Muscle of back (tissue), 13 donors: ENCODE data around the gene ZNF560. TPM values are rescaled to one million over a fixed set of nuclear protein-coding genes. Genes with fewer than 3 reads are reported as not detected.
"Not testable (repeated sequence)": the region's sequence is repeated elsewhere in the genome, so short reads cannot be mapped to it uniquely, and the experiment has no call there.

Experiments
- DNase-seq, 3 donors: peaks; one replicate each; pipeline versions ENCODE4 v3.0.0 to v3.0.0-alpha.2; 2013
- long read RNA-seq, 9 donors: transcript quantifications; one replicate each; lab custom pipeline, GENCODE V29; 2026
- polyA plus RNA-seq, 10 donors: library from polyadenylated mRNA; unstranded; fragments of 120-200 nt; gene quantifications; one replicate each; pipeline ENCODE4 v1.2.1, GENCODE V29; 2013; ENCODE audit not compliant: insufficient read length in 10 of 10

Gene ZNF560
- under 1 TPM in 9 of 10 donors, not detected in 1; 0.09 to 0.71 (median 0.23) TPM for polyA plus RNA-seq
- long read RNA-seq, donor 1, result 0 reads
- long read RNA-seq, donor 2, result 0 reads
- long read RNA-seq, donor 3, result 0 reads
- long read RNA-seq, donor 4, result 0 reads
- long read RNA-seq, donor 5, result 0 reads
- long read RNA-seq, donor 6, result 0 reads
- long read RNA-seq, donor 7, result 0 reads
- long read RNA-seq, donor 8, result 0 reads
- long read RNA-seq, donor 9, result 0 reads

DNA sequence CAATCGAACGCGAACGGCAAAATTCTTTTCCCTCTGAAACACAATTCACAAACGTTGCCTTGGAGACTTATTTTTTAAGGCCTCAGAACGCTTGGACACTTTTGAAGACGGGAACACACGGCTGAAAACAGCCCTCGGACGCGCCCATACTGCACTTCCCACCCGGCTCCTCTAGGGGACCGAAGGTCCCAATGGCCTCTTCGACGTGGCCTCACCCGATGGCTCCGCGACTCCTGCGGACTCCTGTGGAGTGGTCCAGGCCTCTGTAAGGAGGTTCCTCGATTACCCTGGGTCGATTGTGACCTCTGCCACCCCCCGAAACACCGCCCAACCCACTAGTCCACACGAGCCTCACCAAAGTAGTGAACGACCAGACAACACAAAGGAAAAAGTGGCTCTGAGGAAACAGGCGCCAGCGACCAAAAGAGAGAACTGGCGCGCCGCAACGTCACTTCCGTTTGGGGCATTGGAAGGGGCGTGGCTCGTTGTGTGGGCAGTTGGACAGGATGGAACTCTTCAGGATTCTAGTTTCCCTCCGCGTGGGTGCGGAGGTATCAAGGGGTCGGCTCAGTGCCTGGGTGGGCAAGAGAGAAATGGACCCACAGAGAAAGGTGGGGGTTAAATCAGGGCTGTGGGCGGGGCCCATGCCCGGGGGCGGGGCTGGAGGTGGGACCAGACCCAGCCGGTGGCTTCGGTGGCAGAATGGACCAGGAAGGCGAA lies at the start of gene ZNF560:
ZNF560 (minus strand) TSS at position 434 of the 720 bp plus-strand sequence. CDS start 23,303 bp downstream, outside the sequence.
- peak in 1 of 3 donors; percentile 0 for DNase-seq

DNA sequence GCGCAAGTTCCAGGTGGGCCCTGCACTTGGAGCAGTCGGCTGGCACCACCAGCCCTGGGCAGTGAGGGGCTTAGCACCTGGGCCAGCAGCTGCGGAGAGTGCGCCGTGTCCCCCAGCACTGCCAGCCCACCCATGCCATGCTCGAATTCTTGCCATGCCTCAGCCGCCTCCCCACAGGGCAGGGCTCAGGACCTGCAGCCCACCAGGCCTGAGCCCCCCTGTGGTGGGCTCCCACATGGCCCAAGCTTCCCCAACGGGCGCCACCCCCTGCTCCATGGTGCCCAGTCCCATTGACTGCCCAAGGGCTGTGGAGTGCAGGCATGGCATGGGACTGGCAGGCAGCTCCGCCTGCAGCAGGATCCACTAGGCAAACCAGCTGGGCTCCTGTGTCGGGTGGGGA lies 49.5 kb upstream of the ZNF560 start:
- no peak for DNase-seq

DNA sequence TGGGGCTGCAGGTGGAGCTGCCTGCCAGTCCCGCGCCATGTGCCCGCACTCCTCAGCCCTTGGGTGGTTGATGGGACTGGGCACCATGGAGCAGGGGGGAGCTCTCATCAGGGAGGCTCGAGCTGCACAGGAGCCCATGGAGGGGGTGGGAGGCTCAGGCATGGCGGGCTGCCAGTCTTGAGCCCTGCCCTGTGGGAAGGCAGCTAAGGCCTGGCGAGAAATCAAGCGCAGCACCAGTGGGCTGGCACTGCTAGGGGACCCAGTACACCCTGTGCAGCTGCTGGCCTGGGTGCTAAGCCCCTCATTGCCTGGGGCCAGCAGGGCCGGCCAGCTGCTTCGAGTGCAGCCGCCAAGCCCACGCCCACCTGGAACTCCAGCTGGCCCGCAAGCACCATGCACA lies 42.9 kb upstream of the ZNF560 start:
- not testable (repeated sequence) for DNase-seq

DNA sequence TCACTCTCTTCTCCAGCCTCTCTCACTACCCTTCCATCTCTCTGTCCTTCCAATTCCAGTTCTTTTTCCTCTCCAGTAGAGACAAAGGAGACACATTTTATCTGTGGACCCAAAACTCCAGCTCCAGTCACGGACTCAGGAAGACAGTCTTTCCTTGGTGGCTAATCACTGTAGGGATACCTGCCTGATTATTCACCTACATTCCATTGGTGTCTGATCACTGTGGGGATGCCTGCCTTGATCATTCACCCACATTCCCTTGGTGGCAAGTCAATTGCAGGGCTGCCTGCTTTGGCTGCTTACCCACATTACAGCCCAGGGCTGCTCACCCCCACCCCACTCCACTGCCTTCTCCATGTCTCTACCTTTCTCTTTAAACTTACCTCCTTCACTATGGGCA lies 41.5 kb upstream of the ZNF560 start:
- not testable (repeated sequence) for DNase-seq

DNA sequence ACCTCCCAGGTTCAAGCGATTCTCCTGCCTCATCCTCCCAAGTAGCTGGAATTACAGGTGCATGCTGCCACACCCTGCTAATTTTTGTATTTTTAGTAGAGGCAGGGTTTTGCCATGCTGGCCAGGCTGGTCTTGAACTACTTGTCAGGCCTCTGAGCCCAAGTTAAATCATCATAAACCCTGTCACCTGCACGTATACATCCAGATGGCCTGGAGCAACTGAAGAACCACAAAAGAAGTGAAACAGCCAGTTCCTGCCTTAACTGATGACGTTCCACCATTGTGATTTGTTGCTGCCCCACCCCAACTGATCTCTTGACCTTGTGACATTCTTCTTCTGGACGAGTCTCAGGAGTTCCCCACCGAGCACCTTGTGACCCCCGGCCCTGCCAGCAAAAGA lies 40.8 kb upstream of the ZNF560 start:
- not testable (repeated sequence) for DNase-seq

DNA sequence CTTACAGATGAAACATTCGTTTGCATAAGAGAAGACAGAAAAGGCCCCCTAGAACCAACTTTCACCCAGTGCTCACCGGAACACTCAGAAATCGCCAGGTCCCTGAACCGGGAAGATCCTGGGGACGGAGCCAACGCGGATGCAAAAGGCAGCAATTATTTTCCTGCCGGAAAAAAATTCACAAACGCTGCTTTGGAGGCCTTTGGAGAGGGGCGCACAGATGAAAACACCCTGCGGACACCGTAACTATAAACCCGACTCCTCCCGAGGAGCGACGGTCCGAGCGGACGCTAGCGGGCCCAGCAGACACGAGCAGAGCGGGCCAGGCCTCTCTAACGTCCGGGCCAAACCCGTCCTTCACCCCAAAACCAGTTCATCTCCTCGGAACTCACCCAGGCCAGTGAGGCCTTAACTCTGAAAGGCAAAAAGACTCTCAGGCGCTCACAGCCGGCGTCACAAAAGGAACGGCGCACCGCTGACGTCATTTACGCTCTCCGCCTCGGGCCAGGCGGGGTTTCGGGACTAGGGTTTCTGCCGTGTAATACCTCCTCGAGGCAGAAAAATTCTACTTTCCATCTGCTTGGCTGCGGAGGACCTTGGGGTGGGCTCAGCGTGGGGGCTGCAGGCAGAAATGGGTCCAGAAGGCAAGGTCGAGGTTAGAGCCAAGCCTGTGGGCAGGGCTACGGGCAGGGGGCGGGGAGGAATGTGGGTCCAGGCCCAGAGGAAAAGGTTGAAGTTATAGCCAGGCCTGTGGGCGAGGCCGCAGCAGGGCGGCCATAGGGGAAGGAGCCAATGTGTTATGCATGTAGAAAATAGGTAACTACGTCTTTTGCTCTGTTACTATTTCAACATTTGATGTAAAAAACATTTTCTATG lies 40.0 kb upstream of the ZNF560 start, which contains the start of gene ZNF426:
ZNF426 (minus strand) TSS at position 463 of the 876 bp plus-strand sequence. CDS start 2,413 bp downstream, outside the sequence.
- DNase-seq, result peak; percentile 90 to 98 (median 94)

DNA sequence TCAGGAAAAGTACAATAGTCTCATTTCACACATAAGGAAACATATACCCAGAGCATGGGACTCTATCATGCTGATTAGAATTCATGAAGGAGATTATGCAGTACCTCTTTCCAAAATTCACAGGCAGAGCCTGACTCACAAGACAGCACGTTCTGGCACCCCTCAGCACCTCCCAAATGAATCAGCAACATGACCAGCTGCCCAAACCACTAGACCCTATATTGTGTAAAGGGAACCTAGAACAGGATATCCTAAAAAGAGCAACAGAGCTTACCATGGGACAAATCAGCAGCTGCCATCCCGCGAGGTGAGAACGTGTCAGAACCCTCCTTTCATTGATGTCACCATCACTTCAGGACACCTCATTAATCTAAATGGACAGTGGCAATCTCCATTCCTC lies 37.5 kb upstream of the ZNF560 start:
- no peak for DNase-seq

DNA sequence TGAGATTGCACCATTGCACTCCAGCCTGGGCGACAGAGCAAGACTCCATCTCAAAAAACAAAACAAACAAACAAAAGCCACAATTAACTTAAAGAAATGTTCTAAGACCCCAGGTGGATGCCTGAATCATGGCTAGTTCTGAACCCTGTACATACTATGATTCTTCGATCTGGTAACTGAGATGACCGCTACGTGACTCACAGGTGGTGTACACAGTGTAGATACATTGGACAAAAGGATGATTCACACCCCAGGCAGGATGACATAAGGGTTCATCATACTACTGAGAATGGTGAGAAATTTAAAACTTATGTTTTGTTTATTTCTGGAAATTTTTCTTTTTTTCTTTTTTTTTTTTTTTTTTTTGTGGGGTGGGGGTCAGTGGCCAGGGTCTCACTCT lies 33.5 kb upstream of the ZNF560 start:
- DNase-seq, result no peak

DNA sequence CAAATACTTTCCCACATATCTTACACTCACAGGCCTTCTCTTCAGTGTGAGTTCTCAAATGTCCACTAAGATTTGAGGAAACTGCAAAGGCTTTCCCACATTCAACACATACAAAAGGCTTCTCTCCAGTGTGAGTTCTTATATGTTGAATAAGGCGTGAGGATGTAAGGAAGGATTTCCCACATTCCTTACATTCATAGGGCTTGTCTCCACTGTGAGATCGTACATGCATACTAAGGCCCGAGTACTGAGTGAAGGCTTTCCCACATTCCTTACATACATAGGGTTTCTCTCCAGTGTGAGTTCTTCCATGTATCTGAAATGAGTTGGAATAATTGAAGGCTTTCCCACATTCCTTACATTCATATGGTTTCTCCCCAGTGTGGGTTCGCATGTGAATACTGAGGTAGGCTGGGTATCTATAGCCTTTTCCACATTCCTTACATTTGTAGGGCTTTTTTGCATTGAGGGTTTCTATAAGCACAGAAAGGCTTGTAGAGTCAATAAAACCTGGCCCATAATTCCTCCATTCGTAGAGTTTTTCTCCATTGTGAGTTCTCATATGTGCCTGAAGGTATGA lies 30.4 kb upstream of the ZNF560 start:
- no peak for DNase-seq

DNA sequence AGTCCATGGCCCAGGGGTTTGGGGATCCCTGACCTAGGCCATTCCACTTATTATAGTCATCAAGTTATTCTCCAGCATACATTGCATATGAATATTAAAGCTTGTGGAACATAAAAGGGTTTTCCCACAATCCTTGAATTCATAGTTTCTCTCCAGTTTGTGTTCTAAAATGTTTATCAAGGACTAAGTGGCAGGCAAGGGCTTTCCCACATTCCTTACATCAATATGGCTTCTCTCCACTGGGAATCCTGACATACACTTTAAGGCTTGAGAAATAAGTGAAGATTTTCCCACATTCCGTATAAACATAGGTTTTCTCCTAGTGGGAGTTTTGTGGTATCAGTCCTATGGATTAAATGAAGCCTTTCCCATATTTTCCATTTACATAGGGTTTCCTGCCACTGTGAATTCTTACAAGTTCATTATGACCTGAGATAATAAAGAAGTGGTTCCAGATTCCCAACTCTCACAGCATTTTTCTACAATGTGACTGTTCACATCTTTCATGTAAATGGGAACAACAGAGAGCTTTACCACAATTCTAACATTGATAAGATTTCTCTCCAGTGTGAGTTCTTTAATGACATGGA lies 25.6 kb upstream of the ZNF560 start:
- DNase-seq, result no peak

DNA sequence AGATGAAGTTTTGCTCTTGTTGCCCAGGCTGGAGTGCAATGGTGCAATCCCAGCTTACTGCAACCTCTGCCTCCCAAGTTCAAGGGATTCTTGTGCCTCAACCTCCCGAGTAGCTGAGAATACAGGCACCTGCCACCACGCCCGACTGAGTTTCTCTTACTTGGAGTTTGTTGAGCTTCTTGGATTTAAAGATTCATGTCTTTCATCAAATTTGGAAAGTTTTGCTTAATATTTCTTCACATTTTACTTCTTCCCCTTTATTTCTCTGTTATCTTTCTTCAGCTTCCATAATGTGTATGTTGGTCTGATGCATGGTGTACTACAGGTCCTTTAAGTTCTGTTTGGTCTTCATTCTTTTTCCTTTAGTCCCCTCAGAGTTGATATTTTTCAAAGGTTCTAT lies 8.9 kb upstream of the ZNF560 start:
- no peak for DNase-seq

DNA sequence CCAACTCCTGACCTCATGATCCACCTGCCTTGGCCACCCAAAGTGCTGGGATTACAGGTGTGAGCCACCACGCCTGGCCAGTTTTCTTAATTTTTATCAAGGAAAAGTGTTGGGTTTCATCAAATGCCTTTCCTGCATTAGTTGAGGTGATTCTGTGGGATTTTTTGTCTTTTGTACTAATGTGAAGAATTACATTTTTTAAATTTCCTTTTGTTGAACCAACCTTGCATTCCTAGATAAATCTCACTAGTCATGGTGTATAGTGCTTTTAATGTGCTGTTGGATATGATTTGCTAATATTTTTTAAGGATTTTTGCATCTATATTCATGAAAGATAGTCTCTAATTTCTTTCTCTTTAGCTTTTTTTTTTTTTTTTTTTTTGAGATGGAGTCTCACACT lies 2.4 kb upstream of the ZNF560 start:
- DNase-seq, result no peak

DNA sequence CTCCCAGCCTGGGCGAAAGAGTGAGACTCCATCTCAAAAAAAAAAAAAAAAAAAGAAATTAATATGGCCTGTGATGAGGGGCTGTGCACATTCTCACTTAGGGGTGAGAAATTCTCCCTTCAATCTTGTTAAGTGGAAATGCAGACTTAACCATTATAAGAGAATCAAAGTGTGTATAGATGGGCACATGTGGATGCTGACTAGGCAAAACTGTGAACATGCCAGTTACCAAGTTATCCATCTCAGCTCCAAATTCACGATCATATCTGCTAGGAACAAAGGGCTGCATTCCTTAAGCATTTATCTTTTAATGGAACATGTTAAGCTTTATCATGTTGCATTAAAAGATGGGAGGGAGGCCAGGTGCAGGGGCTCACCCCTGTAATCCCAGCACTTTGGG lies 4.3 kb downstream of the ZNF560 start:
- DNase-seq, result no peak

DNA sequence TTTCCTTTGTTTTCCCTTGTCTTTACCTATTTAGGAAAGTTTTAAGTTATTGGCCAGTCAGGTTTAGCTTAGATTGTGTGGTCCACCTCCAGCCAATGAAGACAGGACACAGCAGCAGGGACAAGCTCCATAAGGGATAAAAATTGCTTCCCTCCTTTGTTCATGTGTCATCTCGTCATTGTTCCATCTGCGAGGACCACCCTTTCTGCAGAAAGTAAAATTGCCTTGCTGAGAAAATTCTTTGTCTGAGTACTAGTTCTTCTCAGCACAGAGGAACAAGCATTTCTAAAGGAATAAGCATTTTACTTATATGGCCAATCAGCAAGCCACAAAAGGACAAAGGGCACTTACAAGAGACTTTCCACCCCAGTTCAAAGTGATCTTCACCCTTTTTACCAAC lies 11.4 kb downstream of the ZNF560 start:
- DNase-seq, result no peak

DNA sequence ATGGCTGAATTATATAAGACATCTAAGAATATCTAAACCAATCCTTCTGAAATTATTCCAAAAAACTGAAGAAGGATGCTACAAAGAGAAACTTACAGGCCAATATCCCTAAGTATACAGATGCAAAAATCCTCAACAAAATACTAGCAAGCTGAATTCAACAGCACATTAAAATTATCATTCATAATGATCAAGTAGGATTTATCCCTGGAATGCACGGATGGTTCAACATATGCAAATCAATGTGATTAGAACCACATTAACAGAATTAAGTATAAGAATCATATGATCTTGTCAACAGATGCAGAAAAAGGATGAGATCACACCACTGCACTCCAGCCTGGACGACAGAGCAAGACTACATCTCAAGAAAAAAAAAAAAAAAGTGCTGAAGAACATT lies 13.3 kb downstream of the ZNF560 start:
- DNase-seq, result no peak

DNA sequence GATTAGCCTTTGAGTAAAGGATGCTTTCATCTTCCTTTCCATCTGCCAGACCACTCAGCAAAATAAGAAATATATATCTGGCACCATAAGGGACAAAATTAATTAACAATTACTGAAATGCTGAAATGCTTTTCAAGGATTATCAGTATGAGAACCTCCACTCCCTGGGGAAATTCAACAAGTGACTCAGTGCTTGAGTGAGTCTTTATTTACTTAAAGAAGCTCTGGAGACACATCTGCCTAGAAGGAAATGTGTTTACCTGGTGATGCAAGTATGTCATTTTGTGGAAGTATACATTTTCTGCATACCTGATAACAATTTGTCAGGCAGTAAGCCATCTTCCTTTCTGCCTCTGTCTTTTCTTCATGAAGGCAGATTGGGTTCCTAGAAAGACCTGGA lies 23.4 kb downstream of the ZNF560 start:
- no peak for DNase-seq

DNA sequence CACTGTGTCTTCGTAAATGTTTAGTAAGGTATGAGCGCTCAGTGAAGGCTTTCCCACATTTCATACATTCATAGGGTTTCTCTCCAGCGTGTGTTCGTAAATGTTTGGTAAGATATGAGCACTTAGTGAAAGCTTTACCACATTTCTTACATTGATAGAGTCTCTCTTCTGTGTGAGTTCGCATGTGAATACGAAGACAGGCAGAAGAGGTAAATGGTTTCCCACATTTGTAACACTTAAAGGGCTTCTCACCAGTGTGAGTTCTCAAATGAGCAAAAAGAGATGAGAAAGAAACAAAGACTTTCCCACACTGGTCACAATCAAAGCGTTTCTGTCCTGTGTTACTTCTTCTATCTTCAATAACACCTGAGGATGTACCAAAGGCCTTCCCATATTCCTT lies 31.3 kb downstream of the ZNF560 start:
- no peak for DNase-seq

DNA sequence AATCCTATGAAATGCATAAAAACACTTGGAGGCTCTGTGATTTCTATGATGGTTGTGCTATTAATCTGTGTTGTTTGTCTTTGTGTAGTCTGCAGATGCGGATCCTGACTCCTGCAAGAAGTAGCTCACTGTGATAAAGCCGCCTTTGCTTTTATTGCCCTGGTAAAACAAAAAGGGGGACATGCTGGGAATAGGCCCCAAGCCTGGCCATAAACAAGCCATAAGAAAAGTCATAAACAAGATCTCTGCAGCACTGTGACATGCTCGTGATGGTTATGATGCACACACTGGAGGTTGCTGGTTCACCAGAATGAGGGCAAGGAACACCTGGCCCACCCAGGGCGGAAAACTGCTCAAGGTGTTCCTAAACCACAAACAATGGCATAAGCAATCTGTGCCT lies 36.5 kb downstream of the ZNF560 start:
- DNase-seq, result no peak

DNA sequence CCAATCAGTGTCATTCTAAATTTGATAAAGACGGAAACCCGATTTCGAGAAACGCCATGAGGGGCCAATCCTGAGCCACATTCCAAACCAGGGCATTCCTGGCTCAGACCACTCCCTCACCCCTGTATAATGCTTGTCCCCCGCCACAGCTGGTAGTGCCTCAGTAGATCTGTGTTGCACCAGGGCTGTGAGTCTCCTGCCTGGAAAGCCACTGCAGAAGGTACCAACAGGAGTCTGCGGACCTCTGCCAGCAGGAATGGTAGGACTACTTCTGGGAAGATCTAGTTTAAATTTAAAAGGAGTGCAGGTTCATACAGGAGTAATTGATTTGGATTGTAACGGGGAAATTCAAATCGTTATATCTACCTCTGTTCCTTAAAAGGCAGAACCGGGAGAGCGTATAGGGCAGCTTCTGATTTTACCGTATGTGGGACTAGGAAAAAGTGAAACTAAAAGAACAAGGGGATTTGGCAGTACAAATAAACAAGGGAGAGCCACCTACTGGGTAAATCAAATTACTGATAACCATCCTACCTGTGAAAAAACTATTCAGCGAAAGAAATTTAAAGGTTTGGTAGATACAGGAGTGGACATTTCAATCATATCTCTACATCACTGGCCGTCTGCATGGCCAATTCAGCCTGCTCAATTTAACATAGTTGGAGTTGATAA lies 42.3 kb downstream of the ZNF560 start:
- DNase-seq, result no peak

DNA sequence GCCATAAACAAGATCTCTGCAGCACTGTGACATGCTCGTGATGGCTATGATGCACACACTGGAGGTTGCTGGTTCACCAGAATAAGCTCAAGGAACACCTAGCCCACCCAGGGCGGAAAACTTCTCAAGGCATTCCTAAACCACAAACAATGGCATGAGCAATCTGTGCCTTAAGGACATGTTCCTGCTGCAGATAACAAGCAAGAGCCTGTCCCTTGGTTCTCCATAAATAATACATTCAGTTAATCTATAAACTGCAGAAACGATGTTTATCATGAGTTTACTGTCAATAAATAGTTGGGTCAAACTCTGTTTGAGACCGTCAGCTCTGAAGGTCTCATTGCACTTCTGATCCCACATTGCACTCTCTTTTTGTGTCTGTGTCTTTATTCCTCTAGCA lies 44.5 kb downstream of the ZNF560 start:
- DNase-seq, result no peak

DNA sequence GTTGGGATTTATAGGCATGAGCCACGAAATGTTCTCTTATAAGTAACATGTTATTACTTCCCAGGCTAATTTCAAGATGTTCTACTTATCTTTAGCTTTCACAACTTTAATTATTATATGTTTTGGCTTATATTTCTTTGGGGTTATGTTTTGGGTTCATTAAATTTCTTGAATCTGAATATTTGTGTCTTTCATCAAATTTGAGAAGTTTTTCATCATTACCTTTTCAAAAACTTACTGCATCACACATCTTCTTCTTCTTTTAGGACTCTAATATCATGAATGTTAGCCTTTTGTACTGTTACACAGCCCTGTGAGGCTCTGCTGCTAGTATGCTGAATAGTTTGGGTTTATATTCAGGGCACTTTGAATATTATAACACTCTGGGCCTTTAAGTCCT lies 53.4 kb downstream of the ZNF560 start:
- no peak for DNase-seq
